HTR-8/SVneo (cell line): ENCODE data around the gene ARHGAP18.

Experiments used
- DNase-seq: peaks from one replicate; pipeline ENCODE4 v3.0.0; 2011; ENCODE audit warnings: low spot score, mixed read lengths; ENCODE audit not compliant: insufficient read length
- FAIRE-seq: peaks from 2 replicates; lab custom pipeline; 2011; peaks lifted over from hg19 to GRCh38; lab: Jason Lieb, UNC

Gene ARHGAP18

GRCh38 chr6:129630596-129630995 lies 79.4 kb downstream of the ARHGAP18 start:
- DNase-seq (no peak), FAIRE-seq (peak; percentile 13)

GRCh38 chr6:129628101-129628815 lies 81.7 kb downstream of the ARHGAP18 start:
- FAIRE-seq, result no peak
- DNase-seq, result no peak

GRCh38 chr6:129624488-129624887 lies 85.5 kb downstream of the ARHGAP18 start:
- FAIRE-seq, result no peak

GRCh38 chr6:129623008-129623732 lies 86.8 kb downstream of the ARHGAP18 start:
- DNase-seq (no peak), FAIRE-seq (no peak)

More at GRCh38 chr6:129624488-129624887, 85.5 kb downstream of the ARHGAP18 start:
- no peak for DNase-seq

GRCh38 chr6:129621252-129621651 lies 88.7 kb downstream of the ARHGAP18 start:
- DNase-seq (no peak), FAIRE-seq (no peak)

GRCh38 chr6:129620234-129620610 lies 89.8 kb downstream of the ARHGAP18 start:
- no peak for FAIRE-seq
- no peak for DNase-seq

GRCh38 chr6:129619579-129620233 lies 90.3 kb downstream of the ARHGAP18 start:
- peak; percentile 31 for FAIRE-seq
- DNase-seq, result no peak

- DNase-seq, result no peak
- no peak for FAIRE-seq
These were observed 92.0 kb downstream of the ARHGAP18 start for GRCh38 chr6:129617986-129618385.

- FAIRE-seq (no peak), DNase-seq (no peak)
These were observed 94.5 kb downstream of the ARHGAP18 start for GRCh38 chr6:129615496-129615895.

GRCh38 chr6:129615020-129615419 lies 95.0 kb downstream of the ARHGAP18 start:
- FAIRE-seq, result no peak

GRCh38 chr6:129614464-129614863 lies 95.5 kb downstream of the ARHGAP18 start:
- DNase-seq, result no peak
- FAIRE-seq, result no peak

More at GRCh38 chr6:129615020-129615419, 95.0 kb downstream of the ARHGAP18 start:
- DNase-seq, result no peak

GRCh38 chr6:129612440-129612839 lies 97.5 kb downstream of the ARHGAP18 start:
- FAIRE-seq, result no peak
- DNase-seq, result no peak

- FAIRE-seq (no peak), DNase-seq (no peak)
These were observed 100.3 kb downstream of the ARHGAP18 start for GRCh38 chr6:129609635-129610034.

- DNase-seq (no peak), FAIRE-seq (no peak)
These were observed 101.0 kb downstream of the ARHGAP18 start for GRCh38 chr6:129608886-129609537.

GRCh38 chr6:129607581-129608186 lies 102.3 kb downstream of the ARHGAP18 start:
- FAIRE-seq (no peak), DNase-seq (no peak)

GRCh38 chr6:129606664-129607063 lies 103.3 kb downstream of the ARHGAP18 start:
- DNase-seq (no peak), FAIRE-seq (no peak)

GRCh38 chr6:129605967-129606366 lies 104.0 kb downstream of the ARHGAP18 start:
- DNase-seq (no peak), FAIRE-seq (no peak)

- no peak for FAIRE-seq
- no peak for DNase-seq
These were observed 104.9 kb downstream of the ARHGAP18 start for GRCh38 chr6:129605095-129605494.

GRCh38 chr6:129604321-129604720 lies 105.7 kb downstream of the ARHGAP18 start:
- no peak for DNase-seq
- no peak for FAIRE-seq

GRCh38 chr6:129603741-129604140 lies 106.2 kb downstream of the ARHGAP18 start:
- no peak for FAIRE-seq
- no peak for DNase-seq
